HG02571 (cell line): ENCODE measurements around the gene UBE4A.

Experiments used
- ATAC-seq: cut with Tn5 transposase; IDR thresholded peaks from one replicate; pipeline ENCODE4 v1.9.1; 2021; ENCODE audit warnings: mild to moderate bottlenecking, moderate library complexity; ENCODE audit not compliant: unreplicated experiment

UBE4A gene

GRCh38 chr11:118341815-118342489, 17.4 kb upstream of the UBE4A start:
- ATAC-seq = no peak

GRCh38 chr11:118342503-118343161, 16.8 kb upstream of the UBE4A start, which contains the start of gene CD3D:
Gene CD3D (minus strand): TSS chr11:118342705. CDS start chr11:118342607, 98 bp downstream.
- no peak for ATAC-seq

- ATAC-seq = no peak
These were observed 16.2 kb upstream of the UBE4A start for GRCh38 chr11:118343248-118343647.

- ATAC-seq = no peak
These were observed 15.4 kb upstream of the UBE4A start, which contains the start of gene CD3G for GRCh38 chr11:118343981-118344515. Gene CD3G (plus strand): TSS chr11:118344344. CDS start chr11:118344424, 80 bp downstream.

GRCh38 chr11:118349475-118349874, 9.9 kb upstream of the UBE4A start:
- no peak for ATAC-seq

DNA sequence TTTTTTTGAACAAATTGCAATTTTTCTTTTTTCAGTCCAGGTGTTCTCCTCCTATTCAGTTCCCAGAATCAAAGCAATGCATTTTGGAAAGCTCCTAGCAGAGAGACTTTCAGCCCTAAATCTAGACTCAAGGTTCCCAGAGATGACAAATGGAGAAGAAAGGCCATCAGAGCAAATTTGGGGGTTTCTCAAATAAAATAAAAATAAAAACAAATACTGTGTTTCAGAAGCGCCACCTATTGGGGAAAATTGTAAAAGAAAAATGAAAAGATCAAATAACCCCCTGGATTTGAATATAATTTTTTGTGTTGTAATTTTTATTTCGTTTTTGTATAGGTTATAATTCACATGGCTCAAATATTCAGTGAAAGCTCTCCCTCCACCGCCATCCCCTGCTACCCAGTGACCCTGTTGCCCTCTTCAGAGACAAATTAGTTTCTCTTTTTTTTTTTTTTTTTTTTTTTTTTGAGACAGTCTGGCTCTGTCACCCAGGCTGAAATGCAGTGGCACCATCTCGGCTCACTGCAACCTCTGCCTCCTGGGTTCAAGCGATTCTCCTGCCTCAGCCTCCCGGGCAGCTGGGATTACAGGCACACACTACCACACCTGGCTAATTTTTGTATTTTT, 6.2 kb upstream of the UBE4A start:
- ATAC-seq = no peak

- ATAC-seq = no peak
These were observed 1.3 kb upstream of the UBE4A start for GRCh38 chr11:118358071-118358470.

DNA sequence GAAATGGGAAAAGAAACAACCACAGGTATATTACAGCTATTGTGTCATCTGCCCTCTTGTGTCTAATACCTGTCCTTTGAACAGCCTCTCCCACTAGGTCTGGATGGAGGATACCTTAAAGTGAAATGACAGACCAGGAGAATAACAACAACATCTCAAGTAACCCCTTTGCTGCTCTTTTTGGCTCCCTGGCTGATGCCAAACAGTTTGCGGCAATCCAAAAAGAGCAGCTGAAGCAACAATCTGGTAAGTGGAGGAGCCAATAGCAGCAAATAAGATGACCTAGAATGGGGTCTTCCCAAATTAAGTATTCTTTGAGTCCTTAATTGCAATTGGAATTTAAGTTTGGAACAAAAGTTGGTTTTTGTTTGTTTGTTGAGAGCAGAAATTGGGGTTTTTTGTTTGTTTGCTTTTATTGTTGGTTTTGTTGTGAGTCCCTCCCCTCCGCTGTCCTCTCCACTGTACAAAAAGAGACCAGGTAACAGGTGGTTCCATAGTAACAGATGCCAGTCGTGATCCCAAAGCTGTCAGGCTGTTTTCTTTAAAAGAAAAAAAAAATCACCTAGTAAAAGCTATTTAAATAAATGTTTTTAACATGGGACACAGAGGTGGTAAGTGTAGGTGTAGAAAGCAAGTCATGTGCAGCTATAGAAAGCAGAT, 5.7 kb downstream of the UBE4A start:
- ATAC-seq = no peak

GRCh38 chr11:118366287-118366686, 6.9 kb downstream of the UBE4A start:
- ATAC-seq = no peak

DNA sequence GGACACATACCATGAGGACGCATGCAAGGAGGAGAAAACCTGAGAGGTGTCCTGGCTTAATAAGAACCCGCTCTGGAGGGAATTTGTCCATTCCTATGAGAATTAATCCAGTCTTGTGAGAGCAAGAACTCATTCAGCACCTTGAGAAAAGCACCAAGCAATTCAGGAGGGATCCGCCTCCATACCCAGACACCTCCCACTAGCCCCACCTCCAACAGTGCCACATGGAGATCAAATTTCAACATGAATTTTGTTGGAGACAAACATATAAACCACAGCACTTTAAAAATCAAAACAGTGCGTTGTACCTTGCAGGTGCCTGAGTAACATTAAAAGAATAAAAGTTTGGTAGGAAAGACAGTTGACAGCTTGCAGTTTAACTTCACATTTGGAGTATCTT, 11.4 kb downstream of the UBE4A start:
- no peak for ATAC-seq

DNA sequence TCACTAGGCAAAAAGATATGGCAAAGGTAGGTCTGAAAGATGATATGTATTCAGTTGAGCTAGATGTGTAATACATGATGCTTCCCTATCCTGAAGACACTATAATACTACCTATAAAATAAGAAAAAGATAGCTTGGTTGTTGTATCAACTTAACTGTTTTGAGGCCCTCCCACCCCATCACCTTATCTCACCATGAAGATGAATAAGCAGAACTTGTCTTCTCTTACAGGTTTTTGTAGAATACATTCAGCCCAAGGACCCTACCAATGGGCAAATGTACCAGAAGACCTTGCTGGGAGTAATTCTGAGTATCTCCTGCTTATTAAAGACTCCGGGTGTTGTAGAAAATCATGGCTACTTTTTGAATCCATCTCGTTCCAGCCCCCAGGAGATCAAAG, 13.9 kb downstream of the UBE4A start:
- ATAC-seq = no peak

GRCh38 chr11:118373871-118374270, 14.5 kb downstream of the UBE4A start:
- no peak for ATAC-seq

DNA sequence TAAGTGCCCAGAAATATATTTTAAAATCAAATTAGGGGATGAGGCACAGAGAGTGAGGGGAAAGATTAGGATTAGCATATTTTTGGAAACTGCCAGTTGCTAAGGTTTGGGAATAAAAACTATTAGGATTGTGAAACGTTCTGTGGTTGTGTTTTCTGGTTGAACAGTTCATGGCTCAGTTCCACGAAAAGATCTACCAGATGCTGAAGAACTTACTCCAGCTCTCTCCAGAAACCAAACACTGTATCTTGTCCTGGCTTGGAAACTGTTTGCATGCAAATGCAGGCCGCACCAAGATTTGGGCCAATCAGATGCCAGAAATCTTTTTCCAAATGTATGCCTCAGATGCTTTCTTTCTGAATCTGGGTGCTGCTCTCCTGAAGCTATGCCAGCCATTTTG, 15.3 kb downstream of the UBE4A start:
- ATAC-seq = no peak

DNA sequence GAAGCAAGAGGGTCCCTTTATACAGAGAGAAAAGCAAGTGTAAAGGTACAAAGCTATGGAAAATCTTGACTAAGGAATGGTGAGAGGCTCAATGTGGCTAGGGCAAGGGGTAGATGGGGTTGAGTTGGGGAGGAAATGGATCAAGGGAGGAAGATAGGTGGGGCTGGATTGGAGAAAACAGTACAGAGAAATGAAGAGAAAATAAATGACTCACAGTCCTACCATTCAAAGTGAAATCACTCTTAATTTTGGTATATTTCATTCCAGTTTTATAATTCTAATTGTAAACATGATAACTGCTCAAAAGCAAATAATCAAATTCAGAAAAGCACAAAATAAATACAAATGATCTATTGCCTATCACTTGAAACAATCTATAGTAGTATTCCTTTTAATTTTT, 16.6 kb downstream of the UBE4A start:
- no peak for ATAC-seq

- no peak for ATAC-seq
These were observed 20.1 kb downstream of the UBE4A start for GRCh38 chr11:118379497-118379896.

- ATAC-seq = no peak
These were observed 21.2 kb downstream of the UBE4A start for GRCh38 chr11:118380571-118380970.

GRCh38 chr11:118382954-118383353, 23.6 kb downstream of the UBE4A start:
- ATAC-seq = no peak

GRCh38 chr11:118383657-118384056, 24.3 kb downstream of the UBE4A start:
- ATAC-seq = no peak

DNA sequence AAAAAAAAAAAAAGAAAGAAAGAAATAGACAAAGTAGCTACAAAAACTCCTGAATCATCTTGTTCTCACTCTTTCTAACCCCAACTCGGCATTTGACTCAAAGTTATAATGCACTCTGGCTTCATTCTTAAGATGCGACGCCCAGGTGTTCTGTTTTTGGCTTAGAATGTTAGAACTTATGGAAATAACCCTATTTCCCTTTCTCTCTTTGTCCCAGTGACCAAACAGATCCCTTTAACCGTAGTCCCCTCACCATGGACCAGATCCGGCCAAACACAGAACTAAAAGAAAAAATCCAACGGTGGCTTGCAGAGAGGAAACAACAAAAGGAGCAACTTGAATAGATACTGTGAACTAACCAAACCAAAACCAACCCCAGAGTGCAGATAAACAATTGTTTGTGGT, 36.7 kb downstream of the UBE4A start:
- no peak for ATAC-seq

- ATAC-seq = no peak
These were observed 38.0 kb downstream of the UBE4A start for GRCh38 chr11:118397448-118397847.
